Peyer's patch (tissue), 4 donors: ENCODE data around the gene BPGM.

ENCODE experiments used
- POLR2A ChIP-seq, 2 donors: fragments of 450-650 bp; IDR thresholded peaks; one replicate each; pipeline ENCODE4 v1.5.1; 2017; ENCODE audit warnings: antibody characterized with exemption in 2 of 2, mild to moderate bottlenecking in 2 of 2, moderate library complexity in 2 of 2
- TF ChIP-seq, protein P1 (sequence below), 6 experiments: fragments of 450-650 bp in 4 of 6; fragments of 200-600 bp in 2 of 6; sonication (generic) in 1 of 6; IDR thresholded peaks; one replicate each; pipeline ENCODE4 v1.5.1; 2017 to 2019; ENCODE audit warnings: antibody characterized with exemption in 6 of 6, mild to moderate bottlenecking in 3 of 6, moderate library complexity in 1 of 6

DNA sequence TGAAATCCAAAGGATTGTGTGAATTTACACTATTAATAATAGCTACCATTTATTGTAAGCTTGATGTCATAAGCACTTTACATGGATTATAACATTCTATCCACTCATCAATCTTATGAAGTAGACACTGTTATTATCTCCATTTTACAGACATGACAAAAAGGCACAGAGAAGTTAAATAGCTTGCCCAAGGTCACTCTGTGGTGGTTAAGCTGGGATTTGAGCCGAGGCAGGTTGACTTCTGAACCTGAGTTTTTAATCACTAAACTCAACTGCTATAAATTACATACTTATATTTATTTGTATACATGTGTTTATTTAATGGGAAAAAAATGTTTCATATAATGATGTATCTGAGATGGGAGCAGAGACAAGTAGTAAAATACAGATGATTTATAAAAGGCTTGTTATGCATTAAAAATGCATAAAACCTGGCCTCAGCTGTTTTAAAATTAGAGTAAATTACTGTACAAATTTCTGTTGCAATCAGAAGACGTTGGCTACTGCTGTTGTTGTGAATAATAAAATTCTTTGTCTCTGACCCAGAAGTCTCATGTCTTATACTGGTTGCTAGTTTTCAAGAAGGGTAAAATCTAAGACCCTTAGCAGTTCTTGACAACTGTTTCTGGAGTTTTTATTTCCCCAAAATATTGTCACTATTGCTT, 71.7 kb downstream of the BPGM start:
- TF ChIP-seq, protein P1, sequence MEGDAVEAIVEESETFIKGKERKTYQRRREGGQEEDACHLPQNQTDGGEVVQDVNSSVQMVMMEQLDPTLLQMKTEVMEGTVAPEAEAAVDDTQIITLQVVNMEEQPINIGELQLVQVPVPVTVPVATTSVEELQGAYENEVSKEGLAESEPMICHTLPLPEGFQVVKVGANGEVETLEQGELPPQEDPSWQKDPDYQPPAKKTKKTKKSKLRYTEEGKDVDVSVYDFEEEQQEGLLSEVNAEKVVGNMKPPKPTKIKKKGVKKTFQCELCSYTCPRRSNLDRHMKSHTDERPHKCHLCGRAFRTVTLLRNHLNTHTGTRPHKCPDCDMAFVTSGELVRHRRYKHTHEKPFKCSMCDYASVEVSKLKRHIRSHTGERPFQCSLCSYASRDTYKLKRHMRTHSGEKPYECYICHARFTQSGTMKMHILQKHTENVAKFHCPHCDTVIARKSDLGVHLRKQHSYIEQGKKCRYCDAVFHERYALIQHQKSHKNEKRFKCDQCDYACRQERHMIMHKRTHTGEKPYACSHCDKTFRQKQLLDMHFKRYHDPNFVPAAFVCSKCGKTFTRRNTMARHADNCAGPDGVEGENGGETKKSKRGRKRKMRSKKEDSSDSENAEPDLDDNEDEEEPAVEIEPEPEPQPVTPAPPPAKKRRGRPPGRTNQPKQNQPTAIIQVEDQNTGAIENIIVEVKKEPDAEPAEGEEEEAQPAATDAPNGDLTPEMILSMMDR (IDR thresholded peaks at IDR 0.05) = no peak
- TF ChIP-seq POLR2A (IDR thresholded peaks at IDR 0.05) = no peak
